ENCODE results near the gene PARD3B. TPM values are rescaled to one million over a fixed set of nuclear protein-coding genes. Genes with fewer than 3 reads are reported as not detected.

PARD3B gene
- total RNA-seq, 1 experiment from 2014 or later: 3.9 TPM

DNA sequence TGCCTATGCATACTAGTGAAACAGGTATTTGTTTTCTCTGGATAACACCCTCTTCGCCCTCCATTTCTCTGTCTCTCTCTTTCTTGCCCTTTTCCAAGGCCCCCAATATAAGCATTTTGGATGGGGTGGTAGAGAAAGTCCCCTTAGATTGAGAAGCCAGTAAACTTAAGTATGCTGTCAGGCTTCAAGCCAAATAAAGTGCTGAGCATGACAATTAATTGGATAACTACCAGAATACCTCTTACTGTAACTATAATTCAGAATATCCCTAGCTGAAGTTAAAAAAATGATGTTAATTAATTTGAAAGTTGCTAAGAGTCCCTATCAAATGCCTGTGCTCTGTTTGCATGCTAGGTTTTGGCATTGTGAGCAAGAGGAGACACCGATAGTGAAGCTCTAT lies 324.8 kb downstream of the PARD3B start:
- Histone ChIP-seq H3K79me2 (ENCODE audit: low read length) (no peaks in the 10 kb centered on the region), H3K9ac (ENCODE audit: low read length) (no peak overlapping the region), H3K9me2 (replicated peaks; ENCODE audit: low read length) (no peaks in the 10 kb centered on the region), H3K27me3 (ENCODE audit: low read length) (no peaks in the 10 kb centered on the region), H3F3A (ENCODE audit: low read length, unreplicated experiment) (no peaks in the 10 kb centered on the region), H3K4me1 (ENCODE audit: insufficient read depth, low read length) (no peaks in the 10 kb centered on the region), H3K4me2 (ENCODE audit: low read length) (no peak overlapping the region), H3K9me3 (ENCODE audit: low read length) (no peaks in the 10 kb centered on the region), H3K4me3 (ENCODE audit: low read length) (no peak overlapping the region), H4K20me1 (ENCODE audit: low read length) (no peaks in the 10 kb centered on the region), H3K27ac (ENCODE audit: low read length) (no peak overlapping the region), H3K36me3 (ENCODE audit: low read depth, low read length) (no peaks in the 10 kb centered on the region), H2AFZ (ENCODE audit: low read length) (no peak overlapping the region)
- POLR2A ChIA-PET (ENCODE audit: unreplicated experiment): no interaction called here
- no TSS peak for BruUV-seq (replicated peaks)
- ATAC-seq (no peak), DNase-seq (no peak)
- TF ChIP-seq, protein P1, sequence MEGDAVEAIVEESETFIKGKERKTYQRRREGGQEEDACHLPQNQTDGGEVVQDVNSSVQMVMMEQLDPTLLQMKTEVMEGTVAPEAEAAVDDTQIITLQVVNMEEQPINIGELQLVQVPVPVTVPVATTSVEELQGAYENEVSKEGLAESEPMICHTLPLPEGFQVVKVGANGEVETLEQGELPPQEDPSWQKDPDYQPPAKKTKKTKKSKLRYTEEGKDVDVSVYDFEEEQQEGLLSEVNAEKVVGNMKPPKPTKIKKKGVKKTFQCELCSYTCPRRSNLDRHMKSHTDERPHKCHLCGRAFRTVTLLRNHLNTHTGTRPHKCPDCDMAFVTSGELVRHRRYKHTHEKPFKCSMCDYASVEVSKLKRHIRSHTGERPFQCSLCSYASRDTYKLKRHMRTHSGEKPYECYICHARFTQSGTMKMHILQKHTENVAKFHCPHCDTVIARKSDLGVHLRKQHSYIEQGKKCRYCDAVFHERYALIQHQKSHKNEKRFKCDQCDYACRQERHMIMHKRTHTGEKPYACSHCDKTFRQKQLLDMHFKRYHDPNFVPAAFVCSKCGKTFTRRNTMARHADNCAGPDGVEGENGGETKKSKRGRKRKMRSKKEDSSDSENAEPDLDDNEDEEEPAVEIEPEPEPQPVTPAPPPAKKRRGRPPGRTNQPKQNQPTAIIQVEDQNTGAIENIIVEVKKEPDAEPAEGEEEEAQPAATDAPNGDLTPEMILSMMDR (conservative IDR thresholded peaks at IDR 0.05; ENCODE audit: low read depth, low read length): no peak
- CTCF ChIA-PET: interaction anchor here (1.2 kb wide), 1 partner anchor 260 kb away, joined by 3 read pairs; no protein-coding TSS in a partner anchor
- intact Hi-C loops (cut with micrococcal nuclease): loop anchor here (2.0 to 10.0 kb wide), 2 partner anchors 445 to 545 kb away; no protein-coding TSS in a partner anchor

DNA sequence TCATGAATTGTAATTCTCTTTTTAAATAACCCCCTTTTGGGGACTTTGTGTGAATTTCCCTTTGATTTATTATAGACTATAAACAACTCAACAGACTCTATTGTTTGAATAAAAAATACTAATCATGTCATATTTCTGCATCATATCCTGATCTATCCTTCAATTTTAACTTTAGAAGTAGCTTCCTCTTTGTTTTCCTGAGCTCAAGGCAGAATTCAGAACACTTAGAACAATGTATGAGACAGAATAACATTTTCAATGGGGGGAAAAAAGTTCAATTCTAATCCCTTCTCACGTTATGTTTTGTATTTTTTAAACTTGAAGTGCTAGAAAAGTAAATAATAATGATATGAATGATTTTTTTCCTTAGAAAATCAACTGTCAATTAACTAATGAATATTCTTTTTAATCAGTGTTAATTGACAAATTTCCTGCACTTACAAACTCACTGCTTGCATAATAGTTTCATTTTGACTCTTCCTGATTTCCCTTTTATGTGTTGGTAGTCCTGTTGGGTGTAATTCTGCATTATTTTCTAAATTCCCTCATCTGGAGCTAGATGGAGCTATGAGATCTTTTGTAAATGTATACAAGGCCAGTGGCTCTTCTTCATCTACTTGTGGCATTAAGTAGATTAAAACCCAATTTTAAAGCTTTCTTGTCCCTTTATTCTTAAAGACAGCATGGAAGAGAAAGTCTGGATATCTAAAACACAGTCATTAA lies 326.1 kb downstream of the PARD3B start:
- Histone ChIP-seq H3K9me2 (replicated peaks; ENCODE audit: low read length) (no peaks in the 10 kb centered on the region), H3K4me3 (ENCODE audit: low read length) (no peak overlapping the region), H3K9ac (ENCODE audit: low read length) (no peak overlapping the region), H3K9me3 (ENCODE audit: low read length) (no peaks in the 10 kb centered on the region), H3F3A (ENCODE audit: low read length, unreplicated experiment) (no peaks in the 10 kb centered on the region), H2AFZ (ENCODE audit: low read length) (no peak overlapping the region), H3K27me3 (ENCODE audit: low read length) (no peaks in the 10 kb centered on the region), H3K27ac (ENCODE audit: low read length) (no peak overlapping the region), H3K4me2 (ENCODE audit: low read length) (no peak overlapping the region), H4K20me1 (ENCODE audit: low read length) (no peaks in the 10 kb centered on the region), H3K36me3 (ENCODE audit: low read depth, low read length) (no peaks in the 10 kb centered on the region), H3K79me2 (ENCODE audit: low read length) (no peaks in the 10 kb centered on the region), H3K4me1 (ENCODE audit: insufficient read depth, low read length) (no peaks in the 10 kb centered on the region)
- intact Hi-C loops (cut with micrococcal nuclease): loop anchor here (1.0 to 10.0 kb wide), 3 partner anchors 443 to 805 kb away; no protein-coding TSS in a partner anchor
- TF ChIP-seq, protein P1 (conservative IDR thresholded peaks at IDR 0.05; ENCODE audit: low read depth, low read length): peak; percentile 67
- no peak for TF ChIP-seq EZH2phosphoT487 (IDR thresholded peaks at IDR 0.05; ENCODE audit: borderline replicate concordance, low read length)
- BruUV-seq (replicated peaks): no TSS peak
- CTCF ChIA-PET: interaction anchor here (0.5 to 1.1 kb wide), 2 partner anchors 805 to 1139 kb away, joined by 6 to 9 read pairs; no protein-coding TSS in a partner anchor
- POLR2A ChIA-PET (ENCODE audit: unreplicated experiment): interaction anchor here (0.7 kb wide), 1 partner anchor 425 kb away, joined by 4 read pairs; no protein-coding TSS in a partner anchor
- ATAC-seq (peak; percentile 80), DNase-seq (peak; percentile 57)

DNA sequence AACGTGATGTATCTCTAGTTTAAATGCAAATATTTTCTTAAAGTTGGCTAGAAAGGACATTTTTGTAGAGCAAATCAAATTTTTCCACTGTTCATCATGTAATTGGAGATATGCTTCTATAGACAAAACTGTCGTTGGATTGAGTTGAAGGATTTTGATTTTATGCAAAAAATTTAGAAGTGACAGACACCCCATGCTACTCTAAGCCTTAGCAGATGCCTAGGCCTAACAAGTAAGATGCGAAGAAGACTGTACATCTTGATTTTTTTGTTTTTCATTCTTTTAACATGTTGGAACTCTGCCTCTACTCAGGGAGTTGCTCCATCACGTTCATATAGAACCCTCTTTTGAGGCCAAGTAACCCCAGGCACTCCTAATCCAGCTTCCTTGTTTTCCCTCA lies 331.0 kb downstream of the PARD3B start:
- Histone ChIP-seq H3K9ac (ENCODE audit: low read length) (no peak overlapping the region), H4K20me1 (ENCODE audit: low read length) (no peaks in the 10 kb centered on the region), H3K79me2 (ENCODE audit: low read length) (no peaks in the 10 kb centered on the region), H3K9me3 (ENCODE audit: low read length) (no peaks in the 10 kb centered on the region), H3K4me3 (ENCODE audit: low read length) (no peak overlapping the region), H3K27me3 (ENCODE audit: low read length) (no peaks in the 10 kb centered on the region), H3K27ac (ENCODE audit: low read length) (no peak overlapping the region), H3F3A (ENCODE audit: low read length, unreplicated experiment) (no peaks in the 10 kb centered on the region), H3K4me2 (ENCODE audit: low read length) (no peak overlapping the region), H2AFZ (ENCODE audit: low read length) (no peak overlapping the region), H3K4me1 (ENCODE audit: insufficient read depth, low read length) (no peaks in the 10 kb centered on the region), H3K36me3 (ENCODE audit: low read depth, low read length) (no peaks in the 10 kb centered on the region), H3K9me2 (replicated peaks; ENCODE audit: low read length) (no peaks in the 10 kb centered on the region)
- ATAC-seq (no peak), DNase-seq (no peak)
- ChIA-PET POLR2A (ENCODE audit: unreplicated experiment) (no interaction called here), CTCF (no interaction called here)
- intact Hi-C loops (cut with micrococcal nuclease): loop anchor here (10.0 kb wide), 1 partner anchor 438 kb away; no protein-coding TSS in a partner anchor
- BruUV-seq (replicated peaks): no TSS peak
- no peak for TF ChIP-seq EZH2phosphoT487 (IDR thresholded peaks at IDR 0.05; ENCODE audit: borderline replicate concordance, low read length)
- TF ChIP-seq EZH2 (IDR thresholded peaks at IDR 0.05; ENCODE audit: low read length, unreplicated experiment): no peak

Data from PC-3 (cell line).